HG03064 (cell line): ENCODE measurements around the gene PNMT.

ENCODE experiments used
- ATAC-seq: cut with Tn5 transposase; IDR thresholded peaks from one replicate; pipeline ENCODE4 v1.9.1; 2021; ENCODE audit warnings: low read depth; ENCODE audit not compliant: unreplicated experiment

The PNMT gene

GRCh38 chr17:39652587-39653315, 15.5 kb upstream of the PNMT start:
- no peak for ATAC-seq

DNA sequence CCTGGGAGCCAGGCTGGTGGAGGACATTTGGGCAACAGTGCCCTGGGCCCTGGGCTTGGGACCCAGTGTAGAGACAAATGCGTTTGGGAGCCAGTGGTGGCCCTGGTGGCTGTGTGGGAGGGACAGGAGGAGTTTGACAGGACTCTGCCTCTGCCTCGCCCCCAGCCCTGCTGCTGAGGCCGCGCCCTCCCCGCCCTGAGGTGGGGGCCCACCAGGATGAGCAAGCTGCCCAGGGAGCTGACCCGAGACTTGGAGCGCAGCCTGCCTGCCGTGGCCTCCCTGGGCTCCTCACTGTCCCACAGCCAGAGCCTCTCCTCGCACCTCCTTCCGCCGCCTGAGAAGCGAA, 15.0 kb upstream of the PNMT start:
- ATAC-seq, result no peak

- ATAC-seq, result no peak
These were observed 14.5 kb upstream of the PNMT start for GRCh38 chr17:39653662-39654331.

- ATAC-seq, result no peak
These were observed 13.1 kb upstream of the PNMT start for GRCh38 chr17:39655105-39655504.

DNA sequence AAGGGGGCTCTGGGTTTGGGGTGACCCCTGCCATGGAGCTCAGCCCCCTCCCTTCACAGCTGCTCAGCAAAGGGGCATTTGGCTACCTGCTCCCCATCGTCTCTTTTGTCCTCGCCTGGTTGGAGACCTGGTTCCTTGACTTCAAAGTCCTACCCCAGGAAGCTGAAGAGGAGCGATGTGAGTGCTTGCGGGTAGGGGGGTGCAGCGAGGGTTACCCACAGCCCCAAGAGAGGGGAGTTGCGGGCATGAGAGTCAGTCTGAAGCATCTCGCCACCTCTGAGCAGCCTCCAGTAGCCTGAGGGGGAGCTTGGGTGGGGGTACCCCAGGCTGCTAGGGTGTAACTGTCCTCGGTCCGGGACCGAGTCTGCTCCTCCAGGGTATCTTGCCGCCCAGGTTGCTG, 9.9 kb upstream of the PNMT start:
- no peak for ATAC-seq

DNA sequence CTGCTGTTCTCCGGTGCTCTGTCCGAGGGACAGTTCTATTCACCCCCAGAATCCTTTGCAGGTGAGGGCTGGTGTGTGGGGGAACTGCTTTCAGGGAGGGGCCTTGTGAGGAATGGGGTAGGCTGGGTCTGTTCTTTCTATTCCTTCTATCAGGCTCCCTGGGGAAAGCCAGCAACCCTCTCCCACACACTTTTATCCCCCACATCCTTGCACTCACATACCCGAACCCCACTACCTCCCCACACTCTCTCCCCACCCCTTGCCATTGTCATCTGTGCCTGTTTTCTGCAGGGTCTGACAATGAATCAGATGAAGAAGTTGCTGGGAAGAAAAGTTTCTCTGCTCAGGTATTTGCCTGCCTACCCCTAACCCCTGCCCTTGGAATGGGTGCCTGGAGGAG, 9.5 kb upstream of the PNMT start:
- no peak for ATAC-seq

- no peak for ATAC-seq
These were observed 8.8 kb upstream of the PNMT start for GRCh38 chr17:39659279-39660010.

GRCh38 chr17:39660011-39660360, 8.3 kb upstream of the PNMT start:
- no peak for ATAC-seq

DNA sequence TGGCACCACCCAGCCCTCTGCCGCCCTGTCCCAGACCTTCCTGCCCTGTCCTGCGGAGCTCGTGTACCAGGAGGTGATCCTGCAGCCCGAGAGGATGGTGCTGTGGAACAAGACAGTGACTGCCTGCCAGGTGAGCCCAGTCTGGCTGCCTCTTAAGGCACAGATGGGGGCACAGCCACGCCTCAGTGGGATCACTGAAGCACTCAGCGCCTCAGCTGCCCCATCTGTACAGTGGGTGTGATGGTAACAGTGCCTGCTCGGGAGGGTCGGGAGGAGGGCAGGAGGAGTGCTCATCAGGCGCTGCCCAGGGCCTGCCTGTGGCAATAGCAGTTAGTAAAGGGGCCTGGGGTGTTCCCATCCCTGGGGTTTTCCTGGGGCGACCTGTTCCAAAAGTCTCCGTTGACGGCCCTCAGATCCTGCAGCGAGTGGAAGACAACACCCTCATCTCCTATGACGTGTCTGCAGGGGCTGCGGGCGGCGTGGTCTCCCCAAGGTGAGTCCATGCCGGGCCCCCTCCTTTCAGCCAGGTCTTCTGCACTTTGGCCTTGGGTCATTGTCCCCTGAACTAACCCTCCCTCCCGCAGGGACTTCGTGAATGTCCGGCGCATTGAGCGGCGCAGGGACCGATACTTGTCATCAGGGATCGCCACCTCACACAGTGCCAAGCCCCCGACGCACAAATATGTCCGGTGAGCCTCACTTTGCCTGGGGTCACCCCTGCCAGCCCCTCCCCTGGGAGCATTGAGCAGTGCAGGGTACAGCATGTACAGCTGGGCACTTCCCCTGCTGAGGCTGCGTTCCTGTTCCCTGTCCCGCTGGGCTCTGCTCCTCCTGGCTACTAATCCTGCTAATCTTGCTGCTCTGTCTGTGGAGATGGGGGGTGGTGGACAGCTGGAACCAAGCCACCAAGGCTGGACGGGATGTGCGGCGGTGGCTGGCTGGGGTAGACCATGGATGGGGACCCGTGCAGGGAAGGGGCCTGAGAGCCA, 7.6 kb upstream of the PNMT start:
- ATAC-seq, result no peak

DNA sequence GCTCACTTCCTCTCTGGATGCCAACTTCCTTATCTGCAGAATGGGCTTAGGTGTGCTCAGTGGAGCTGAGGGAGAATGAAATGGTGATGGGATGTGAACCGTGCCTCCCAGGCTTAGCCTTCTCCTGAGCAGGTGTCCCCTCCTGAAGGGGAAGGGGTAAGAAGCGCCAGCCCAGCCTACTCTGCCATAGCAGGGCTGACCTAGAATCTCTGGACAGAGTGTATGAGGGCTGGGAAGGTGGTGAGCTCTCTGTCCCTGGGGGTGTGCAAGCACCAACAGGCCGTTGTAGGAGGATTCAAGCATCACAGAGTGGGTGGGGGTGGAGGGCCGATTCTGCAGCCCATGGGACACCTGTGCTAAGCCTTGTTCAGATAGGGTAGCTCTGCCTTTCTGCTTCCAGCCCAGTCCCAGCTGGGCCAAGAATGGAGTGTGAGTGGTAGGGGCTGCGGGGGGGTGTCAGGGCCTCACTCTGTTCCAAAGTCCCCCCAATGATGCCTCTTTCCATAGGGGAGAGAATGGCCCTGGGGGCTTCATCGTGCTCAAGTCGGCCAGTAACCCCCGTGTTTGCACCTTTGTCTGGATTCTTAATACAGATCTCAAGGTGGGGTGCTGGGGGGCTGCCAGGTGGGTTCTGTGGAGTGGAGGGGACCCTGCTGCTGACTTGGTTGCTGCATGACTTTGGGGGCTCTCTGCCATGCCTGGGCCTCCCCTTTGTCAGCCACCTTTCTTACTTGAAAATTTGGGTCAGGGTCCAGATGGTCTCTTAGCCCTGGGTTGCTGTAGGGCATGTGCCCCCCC, 6.3 kb upstream of the PNMT start:
- ATAC-seq, result no peak

DNA sequence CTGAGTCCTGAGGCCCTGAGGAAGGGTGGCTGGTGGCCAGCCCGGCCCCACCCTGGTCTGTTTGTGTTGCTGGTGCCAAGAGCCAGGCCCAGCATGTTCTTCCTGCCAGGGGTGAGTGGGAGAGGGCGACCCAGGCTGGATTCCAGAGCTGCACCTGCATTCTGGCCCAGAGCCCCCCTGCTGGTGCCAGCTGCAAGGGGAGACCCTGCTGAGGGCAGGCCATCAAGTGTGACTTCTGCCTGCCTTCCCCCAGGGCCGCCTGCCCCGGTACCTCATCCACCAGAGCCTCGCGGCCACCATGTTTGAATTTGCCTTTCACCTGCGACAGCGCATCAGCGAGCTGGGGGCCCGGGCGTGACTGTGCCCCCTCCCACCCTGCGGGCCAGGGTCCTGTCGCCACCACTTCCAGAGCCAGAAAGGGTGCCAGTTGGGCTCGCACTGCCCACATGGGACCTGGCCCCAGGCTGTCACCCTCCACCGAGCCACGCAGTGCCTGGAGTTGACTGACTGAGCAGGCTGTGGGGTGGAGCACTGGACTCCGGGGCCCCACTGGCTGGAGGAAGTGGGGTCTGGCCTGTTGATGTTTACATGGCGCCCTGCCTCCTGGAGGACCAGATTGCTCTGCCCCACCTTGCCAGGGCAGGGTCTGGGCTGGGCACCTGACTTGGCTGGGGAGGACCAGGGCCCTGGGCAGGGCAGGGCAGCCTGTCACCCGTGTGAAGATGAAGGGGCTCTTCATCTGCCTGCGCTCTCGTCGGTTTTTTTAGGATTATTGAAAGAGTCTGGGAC, 5.5 kb upstream of the PNMT start:
- no peak for ATAC-seq

DNA sequence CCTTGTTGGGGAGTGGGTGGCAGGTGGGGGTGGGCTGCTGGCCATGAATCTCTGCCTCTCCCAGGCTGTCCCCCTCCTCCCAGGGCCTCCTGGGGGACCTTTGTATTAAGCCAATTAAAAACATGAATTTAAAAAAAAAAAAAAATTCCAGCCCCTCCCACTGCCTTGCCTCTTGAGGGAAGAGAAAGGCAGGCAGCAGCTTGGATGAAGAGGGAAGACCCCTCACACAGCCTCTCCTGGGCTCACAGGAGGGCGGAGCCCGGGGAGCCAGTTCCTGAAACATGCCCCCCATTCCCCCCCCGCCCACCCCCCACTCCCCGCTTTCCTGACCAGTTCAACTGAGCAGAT, 4.9 kb upstream of the PNMT start:
- ATAC-seq, result no peak

DNA sequence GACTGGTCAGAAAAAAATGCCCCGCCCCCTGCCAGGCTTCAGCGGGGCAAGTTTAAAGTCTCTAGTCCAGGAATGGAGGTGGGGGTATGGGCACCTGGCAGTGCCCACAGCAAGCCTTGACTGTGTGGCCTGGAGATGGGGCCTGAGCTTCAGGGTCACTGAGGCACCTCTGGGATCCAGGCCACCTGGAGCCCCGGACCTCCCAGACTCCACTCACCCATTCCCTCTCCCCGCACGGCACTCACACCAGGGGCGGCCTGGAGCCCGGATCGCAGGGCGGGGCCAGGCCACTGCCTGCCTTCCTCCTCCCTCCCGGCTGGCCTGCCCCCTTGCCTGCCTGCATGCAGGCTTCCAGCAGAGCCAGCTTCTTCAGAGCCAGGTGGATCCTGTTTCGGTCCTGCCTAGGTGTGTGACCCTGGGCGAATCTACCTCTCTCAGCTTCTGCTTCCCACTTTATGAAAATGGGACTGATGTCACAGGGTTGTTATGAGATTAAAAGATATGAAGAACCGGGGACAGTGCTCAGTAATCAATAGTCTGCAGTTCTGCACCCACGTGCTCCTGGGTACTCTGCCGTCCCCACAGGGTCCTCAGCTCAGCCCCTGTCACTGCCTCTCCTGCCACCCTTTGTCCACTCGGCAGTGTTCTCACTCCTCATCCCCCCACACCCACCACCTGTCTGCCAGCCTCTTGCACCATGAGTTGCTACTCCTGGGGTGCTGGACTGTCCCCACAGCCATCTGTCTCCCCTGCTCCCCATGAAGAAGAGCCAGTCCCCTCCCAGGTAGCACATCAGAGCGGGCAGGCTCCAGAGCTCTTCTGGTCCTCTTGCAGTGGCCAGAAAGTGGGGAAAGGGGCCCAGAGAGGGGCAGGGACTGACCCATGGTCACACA, 4.3 kb upstream of the PNMT start:
- ATAC-seq, result no peak

DNA sequence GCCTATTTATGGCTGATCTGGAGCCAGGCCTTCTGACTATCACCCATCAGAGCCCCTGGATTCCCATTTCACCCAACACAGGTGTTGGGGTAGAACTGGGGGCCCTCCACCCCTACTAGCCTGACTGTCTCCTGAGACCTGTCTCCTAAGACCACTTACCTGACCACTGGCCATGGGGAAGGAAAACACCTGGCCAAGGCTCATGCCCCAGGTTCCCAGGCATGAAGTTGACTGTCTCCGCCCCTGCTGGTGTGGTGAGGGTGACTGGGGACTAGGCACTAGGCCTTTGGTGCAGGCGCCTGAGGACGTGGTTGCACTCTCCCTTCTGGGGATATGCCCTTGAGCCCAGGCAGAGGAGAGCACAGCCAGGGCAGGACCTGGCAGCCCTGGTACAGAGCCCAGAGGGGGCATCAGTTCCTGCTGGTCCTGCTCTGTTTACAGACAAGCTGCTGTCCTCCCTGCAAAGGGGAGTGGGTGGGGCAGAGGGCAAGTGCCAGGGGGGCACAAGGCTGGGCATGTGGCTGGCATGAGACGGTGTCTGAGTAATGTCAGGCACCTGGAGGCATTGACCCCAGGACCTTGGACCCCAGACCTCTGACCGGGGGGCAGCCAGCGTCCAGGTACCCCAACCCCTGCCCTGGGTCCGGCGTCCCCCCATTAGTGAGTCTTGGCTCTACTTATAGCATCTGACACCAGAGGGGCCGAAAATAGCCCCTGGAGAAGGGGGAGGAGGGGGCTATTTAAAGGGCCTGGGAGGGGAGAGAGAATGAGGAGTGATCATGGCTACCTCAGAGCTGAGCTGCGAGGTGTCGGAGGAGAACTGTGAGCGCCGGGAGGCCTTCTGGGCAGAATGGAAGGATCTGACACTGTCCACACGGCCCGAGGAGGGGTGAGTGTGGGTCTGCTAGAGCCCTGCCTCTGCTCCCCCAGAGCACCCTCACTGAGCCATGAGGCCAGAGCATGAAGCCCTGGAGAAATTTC, 3.4 kb upstream of the PNMT start, which contains the start of gene TCAP:
Gene TCAP (plus strand): TSS at position 769 of the 981 bp plus-strand sequence. CDS start 11 bp downstream, at position 780.
- ATAC-seq, result no peak

GRCh38 chr17:39665642-39666224, 2.5 kb upstream of the PNMT start:
- no peak for ATAC-seq

DNA sequence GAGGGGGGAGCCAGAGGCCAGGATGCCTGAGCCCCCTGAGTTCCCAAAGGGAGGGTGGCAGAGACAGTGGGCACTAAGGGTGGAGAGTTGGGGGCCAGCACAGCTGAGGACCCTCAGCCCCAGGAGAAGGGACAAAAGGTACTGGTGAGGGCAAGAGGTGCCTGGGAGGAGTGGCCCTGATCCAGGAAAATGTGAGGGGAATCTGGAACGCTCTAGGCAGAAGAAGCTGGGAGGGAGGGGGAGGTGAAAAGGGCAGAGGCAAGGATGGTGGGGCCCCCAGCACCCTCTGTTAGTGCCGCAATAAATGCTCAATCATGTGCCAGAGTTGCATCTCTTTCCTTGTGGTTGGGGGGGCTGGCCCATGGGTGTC, 2.0 kb upstream of the PNMT start:
- no peak for ATAC-seq
